Hematopoietic multipotent progenitor cell (in vitro differentiated cells): ENCODE results near the gene DVL2. TPM values are rescaled to one million over a fixed set of nuclear protein-coding genes. Genes with fewer than 3 reads are reported as not detected.
"Not testable (repeated sequence)": the region's sequence is repeated elsewhere in the genome, so short reads cannot be mapped to it uniquely, and the experiment has no call there.

Experiments used
- DNase-seq, 3 donors: peaks; one replicate each; pipeline ENCODE4 v3.0.0-alpha.2; 2011 to 2015; ENCODE audit warnings: low read depth in 2 of 3, low spot score in 2 of 3
- total RNA-seq: library from RNA; depleted of rRNA; stranded (reverse); fragments of >200 nt; gene quantifications from one replicate; pipeline ENCODE4 v1.2.3, GENCODE V29; 2012

The DVL2 gene
- total RNA-seq, 1 donor = 78.6 TPM

- no peak for DNase-seq
These were observed 27.0 kb downstream of the DVL2 start for GRCh38 chr17:7207120-7208001.

GRCh38 chr17:7205561-7205960 is 28.8 kb downstream of the DVL2 start:
- no peak for DNase-seq

GRCh38 chr17:7204828-7205461 is 29.4 kb downstream of the DVL2 start:
- peak; percentile 95 to 97 (median 96) for DNase-seq

GRCh38 chr17:7204336-7204735 is 30.0 kb downstream of the DVL2 start:
- no peak for DNase-seq

GRCh38 chr17:7203391-7203790 is 30.9 kb downstream of the DVL2 start:
- no peak for DNase-seq

- DNase-seq = no peak
These were observed 37.5 kb downstream of the DVL2 start for GRCh38 chr17:7196651-7197401.

GRCh38 chr17:7195971-7196370 is 38.3 kb downstream of the DVL2 start:
- no peak for DNase-seq

GRCh38 chr17:7192271-7192937 is 41.9 kb downstream of the DVL2 start:
- no peak for DNase-seq

GRCh38 chr17:7191571-7192270 is 42.6 kb downstream of the DVL2 start:
- DNase-seq = peak in 1 of 3 donors; percentile 38

GRCh38 chr17:7191069-7191468 is 43.2 kb downstream of the DVL2 start:
- no peak for DNase-seq

GRCh38 chr17:7190276-7190917 is 43.9 kb downstream of the DVL2 start:
- DNase-seq = no peak

- DNase-seq = peak in 2 of 3 donors; percentile 15 to 35
These were observed 48.1 kb downstream of the DVL2 start for GRCh38 chr17:7186241-7186640.

- DNase-seq = no peak
These were observed 49.7 kb downstream of the DVL2 start for GRCh38 chr17:7184647-7185046.

- DNase-seq = peak in 2 of 3 donors; percentile 47 to 71
These were observed 50.2 kb downstream of the DVL2 start for GRCh38 chr17:7184091-7184488.

- no peak for DNase-seq
These were observed 50.8 kb downstream of the DVL2 start for GRCh38 chr17:7183433-7184090.

- DNase-seq = not testable (repeated sequence)
These were observed 52.2 kb downstream of the DVL2 start for GRCh38 chr17:7182101-7182500.

- DNase-seq = no peak
These were observed 54.7 kb downstream of the DVL2 start, which contains the start of gene ASGR1 for GRCh38 chr17:7179317-7180254. Gene ASGR1, minus strand, starts transcription at chr17:7179370. Its CDS starts 807 bp downstream, at chr17:7178563.

GRCh38 chr17:7178973-7179316 is 55.4 kb downstream of the DVL2 start:
- no peak for DNase-seq
